Endothelial cell of umbilical vein (primary cell): ENCODE results near the gene CCDC30.

Source experiments
- CTCF ChIP-seq, 2 donors: IDR thresholded peaks; 1 replicate in 1 of 2; 2 replicates in 1 of 2; pipeline ENCODE4 v1.5.1; 2011; ENCODE audit warnings: low read length in 2 of 2, mild to moderate bottlenecking in 2 of 2, moderate library complexity in 2 of 2, control low read depth in 1 of 2, inconsistent platforms in 1 of 2, low read depth in 1 of 2; ENCODE audit not compliant: insufficient read depth in 1 of 2; ENCODE audit errors: extremely low read depth in 1 of 2
- EZH2 ChIP-seq: IDR thresholded peaks from 2 replicates; pipeline ENCODE4 v1.6.1; 2012; ENCODE audit warnings: borderline replicate concordance, low read depth, mild to moderate bottlenecking, moderate library complexity, low read length, inconsistent platforms; ENCODE audit not compliant: severe bottlenecking
- FOS ChIP-seq: IDR thresholded peaks from 2 replicates; pipeline ENCODE4 v1.6.1; 2011; ENCODE audit warnings: mild to moderate bottlenecking, low read length, moderate library complexity, borderline replicate concordance; ENCODE audit not compliant: insufficient read depth
- GATA2 ChIP-seq: IDR thresholded peaks from 2 replicates; pipeline ENCODE4 v1.7.0; 2011; ENCODE audit warnings: low read depth, mild to moderate bottlenecking, moderate library complexity, mixed read lengths, low read length; ENCODE audit not compliant: insufficient read length, insufficient read depth
- POLR2A ChIP-seq: IDR thresholded peaks from 2 replicates; pipeline ENCODE4 v1.6.1; 2012; ENCODE audit warnings: low read depth, mild to moderate bottlenecking, control low read depth, low read length

GRCh38 chr1:42674682-42675081 is 211.6 kb downstream of the CCDC30 start:
- TF ChIP-seq CTCF (IDR thresholded peaks at IDR 0.05; ENCODE audit: extremely low read depth in 1 of 2, insufficient read depth in 1 of 2, low read depth in 1 of 2, low read length in 2 of 2): no peak
- TF ChIP-seq POLR2A: no peak
- TF ChIP-seq FOS: no peak
- TF ChIP-seq GATA2: no peak
- no peak for TF ChIP-seq EZH2
